HG02571 (cell line): ENCODE measurements around the gene ACTG1.

Experiments used
- ATAC-seq: cut with Tn5 transposase; IDR thresholded peaks from one replicate; pipeline ENCODE4 v1.9.1; 2021; ENCODE audit warnings: mild to moderate bottlenecking, moderate library complexity; ENCODE audit not compliant: unreplicated experiment

Gene ACTG1

DNA sequence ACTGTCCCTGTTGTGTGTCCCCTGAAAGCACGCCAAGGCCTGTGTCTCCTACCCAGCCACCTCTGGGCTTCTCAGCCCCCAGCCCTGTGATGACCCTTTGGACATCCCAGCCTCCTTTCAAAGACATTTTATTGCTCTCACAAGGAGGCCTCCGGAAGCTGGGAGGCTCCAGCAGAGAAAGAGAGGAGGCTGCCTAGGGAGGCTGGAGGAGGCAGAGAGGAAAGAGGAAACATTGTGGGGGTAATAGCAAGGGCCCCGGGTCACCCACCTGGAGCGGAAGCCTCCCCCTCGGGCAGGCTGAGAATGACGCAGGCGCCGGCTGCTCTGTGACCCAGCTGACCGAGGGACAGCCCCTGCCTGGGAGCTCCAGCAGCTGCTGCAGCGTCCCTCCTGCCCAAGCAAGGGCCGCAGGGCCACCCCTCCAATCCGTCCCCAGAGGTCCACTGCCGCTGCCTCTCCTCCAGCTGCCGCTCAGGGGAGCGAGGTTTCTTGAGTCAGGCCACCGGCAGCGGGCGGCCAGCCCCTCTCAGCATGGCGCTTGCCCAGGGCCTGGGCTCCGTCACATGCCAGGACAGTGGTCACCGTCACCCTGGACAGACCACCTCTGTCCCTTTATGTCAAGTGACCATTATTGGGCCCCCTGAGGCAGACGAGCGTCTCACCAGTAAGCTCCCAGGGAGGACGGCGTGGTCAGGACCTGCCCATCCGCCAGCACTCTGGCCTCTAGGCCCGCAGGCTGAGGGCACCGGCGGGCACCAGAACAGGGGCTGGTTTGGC, 29.3 kb downstream of the ACTG1 start:
- no peak for ATAC-seq

DNA sequence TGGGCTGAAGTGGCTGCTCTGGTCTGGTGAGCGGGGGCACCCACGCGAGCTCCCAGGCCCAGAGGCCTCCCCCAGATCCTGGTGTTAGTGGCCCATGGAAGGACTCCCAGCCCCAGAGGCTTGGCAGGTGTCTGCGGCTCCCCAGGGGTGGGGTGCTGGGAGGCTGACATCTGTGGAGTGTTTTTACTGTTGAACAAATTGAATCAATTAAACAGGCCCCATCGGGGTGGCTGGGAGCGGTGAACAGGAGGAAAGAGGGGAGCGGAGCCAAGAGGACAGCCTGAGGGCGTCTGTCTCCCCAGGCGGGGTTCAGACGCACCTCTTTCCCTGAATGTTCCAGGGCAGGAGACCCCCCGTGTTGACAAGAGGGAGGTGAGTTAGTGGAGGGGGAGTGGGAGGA, 29.9 kb downstream of the ACTG1 start:
- ATAC-seq = no peak

DNA sequence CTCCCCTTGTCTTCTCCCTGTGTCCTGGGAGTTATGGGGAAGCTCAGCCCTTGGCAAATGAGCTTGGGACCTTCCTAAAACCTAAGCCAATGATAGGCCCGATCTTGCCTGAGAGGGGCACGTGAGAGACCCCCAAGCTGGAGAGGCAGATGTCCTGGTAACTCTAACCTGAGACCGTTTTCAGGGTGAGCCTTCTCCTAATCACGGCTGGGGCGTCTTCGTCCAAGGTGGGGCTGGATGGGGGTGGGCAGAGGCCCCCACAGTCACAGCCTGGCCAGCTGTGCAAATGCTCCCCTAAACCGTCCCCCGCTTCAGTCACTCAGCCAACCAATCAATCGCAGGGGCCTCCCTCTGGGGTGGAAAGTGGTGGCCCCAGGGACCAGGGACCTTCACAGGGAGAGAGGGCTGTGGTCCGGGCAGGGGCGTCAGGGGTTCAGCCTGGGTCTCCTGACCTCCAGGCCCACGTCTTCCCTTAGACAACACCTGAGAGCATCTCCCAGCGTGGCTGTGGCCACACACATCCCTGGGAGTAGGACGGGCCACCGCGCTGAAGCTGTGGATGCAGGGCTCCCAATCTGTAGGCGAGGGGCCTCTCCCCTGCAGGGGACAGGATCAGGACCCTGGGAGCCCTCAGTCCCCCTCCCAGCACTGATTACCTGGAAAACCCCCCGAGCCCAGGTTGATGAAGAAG, 30.6 kb downstream of the ACTG1 start:
- ATAC-seq = no peak

DNA sequence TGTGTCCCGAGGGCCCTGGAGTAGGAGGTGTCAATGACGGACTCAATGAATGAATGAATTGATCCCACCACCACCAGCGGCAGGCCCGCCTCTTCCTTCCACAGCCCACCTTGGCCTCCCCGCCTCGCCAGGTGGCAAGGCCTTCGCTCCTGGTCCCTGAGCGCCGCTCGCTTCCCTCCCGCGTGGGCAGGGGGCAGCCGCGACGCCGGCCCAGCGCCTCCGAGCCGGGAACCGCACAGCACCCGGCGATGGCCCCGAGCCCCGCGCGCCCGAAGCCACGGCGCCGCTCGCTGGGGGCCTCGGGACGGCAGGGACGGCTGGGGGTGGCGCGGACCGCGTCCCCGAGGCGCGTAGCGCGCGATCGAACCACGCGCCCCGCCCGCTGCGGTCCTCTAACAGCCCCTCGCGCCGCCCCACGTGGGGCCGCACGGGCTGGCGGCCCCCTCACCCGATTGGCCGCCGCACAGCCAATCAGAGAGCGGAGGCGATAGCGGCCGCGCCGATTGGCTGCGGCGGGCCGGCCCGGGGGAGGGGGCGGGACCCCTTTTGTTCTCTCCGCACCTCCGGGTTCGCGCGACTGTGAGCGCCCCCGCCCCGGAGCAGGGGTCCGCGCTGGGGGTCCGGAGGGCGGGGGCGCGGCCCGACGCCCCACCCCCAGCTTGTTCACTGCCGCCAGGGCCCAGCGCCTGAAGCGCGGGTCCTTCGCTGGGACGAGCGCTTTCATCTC, 31.4 kb downstream of the ACTG1 start:
- ATAC-seq = no peak

DNA sequence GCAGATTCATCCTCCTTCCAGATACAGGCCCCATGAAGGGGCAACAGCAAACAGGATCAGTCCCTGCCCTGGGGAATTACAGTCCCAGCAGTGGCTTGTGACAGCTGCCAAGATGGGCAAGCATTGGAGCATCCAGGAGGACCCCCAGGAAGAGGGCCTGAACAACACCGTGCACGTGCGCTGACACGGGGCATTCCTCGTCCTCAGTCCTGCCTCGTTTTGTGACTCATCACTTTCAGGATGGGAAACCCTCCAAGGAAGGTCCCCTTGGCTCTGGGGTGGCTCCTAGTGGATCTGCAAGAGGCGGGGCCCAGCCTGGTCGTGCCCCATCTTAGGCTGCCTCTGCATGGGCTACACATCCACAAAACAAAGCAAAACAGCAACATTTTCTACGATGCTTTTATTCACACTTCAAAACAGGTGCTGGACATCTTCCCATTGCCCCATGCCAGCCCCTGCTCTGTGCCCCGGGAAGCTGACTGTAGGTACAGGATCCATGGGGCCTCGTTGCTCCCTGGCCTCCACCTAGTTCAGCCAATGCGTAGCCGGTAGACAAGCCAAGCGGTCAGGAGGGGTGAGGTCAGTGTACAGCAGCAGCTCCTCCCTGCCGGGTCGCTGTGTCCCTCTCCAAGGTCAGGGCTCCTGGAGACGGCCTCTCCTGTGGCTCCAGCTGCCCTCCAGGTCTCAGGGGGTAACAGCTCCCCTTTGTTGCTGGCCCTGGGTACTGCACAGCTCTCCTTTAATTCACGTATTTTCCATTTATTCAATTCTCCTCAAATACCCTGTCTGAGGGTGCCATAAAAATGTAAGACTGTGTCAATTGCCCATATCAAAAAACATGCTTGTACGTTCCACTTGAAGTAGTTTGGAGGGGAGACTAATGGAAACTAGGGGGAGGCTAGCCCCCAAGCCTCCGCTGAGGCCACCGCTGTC, 32.2 kb downstream of the ACTG1 start:
- ATAC-seq = no peak

DNA sequence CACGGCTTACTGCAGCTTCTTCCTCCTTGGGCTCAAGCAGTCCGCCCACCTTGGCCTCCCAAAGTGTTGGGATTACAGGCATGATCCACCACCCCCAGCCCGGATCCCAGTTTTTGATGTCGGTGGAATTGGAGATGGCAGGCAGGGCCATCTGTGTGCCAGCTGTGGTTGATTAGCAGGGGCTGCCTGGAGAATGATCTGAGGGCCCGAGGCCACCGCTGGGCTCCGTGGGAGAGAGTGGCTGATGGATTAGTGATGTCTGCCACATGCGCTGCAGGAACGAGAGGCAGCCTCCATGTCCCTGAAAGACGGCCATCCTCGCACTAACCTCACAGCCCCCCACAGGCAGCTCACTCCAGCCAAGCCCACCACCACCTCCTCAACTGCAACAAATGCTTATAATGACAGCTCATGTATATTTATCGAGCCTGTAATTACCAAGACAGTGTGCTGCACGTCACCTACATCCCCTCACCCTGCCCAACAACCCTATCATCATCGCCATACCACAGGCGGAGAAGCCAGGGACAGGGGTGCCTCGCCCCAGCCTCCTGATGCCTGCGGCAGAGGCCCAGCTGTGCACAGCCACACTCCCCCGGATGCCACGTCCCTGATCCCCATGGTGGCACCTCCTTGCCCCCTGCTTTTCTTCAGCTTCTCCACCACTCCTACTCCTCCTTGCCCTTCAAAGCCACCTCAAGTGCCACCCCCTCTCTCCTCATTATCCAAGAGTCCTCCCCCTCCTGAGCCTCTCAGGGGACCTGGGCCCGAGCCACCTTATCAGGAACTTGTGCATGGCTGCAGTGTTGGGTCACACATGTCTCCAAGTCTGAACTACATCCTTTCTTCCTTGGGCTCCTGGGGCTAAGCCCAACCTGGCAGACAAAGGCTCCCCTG, 33.2 kb downstream of the ACTG1 start:
- ATAC-seq = no peak

DNA sequence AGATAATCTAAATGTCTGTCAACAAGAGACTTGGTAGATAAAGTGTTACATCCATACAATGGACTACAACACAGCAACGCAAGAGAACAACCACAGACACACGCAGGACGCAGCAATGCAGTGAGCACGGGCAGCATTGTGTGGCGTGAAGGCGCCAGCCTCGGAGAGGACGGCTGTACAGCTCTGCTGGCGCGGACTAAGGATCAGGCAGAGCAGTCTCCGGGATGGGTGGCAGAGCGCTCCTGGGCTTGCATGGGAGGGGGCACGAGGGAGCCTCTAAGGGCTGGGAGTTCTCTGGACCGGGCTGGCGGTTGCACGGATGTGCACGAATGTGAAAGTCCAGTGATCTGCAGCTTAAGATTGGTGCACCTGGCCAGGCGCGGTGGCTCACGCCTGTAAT, 34.5 kb downstream of the ACTG1 start:
- ATAC-seq = no peak

DNA sequence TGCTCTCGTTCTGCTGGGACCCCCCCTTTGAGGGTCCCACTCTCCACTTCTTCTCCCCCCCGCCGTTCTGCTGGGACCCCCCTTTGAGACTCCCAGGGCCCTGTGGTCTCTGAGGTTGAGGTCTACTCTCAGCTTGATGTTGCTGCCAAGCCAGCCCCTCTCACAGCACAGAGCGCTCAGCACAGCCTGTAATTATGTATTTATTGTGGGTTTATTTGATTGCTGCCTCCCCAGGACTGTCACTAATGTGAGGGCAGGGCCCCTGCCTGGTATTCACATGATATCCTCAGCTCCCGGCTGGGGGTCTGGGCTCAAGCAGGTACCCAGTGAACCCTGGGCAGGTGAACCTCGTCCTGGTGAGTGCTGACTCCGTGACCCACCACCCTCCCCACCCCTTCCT, 35.4 kb downstream of the ACTG1 start:
- ATAC-seq = no peak

DNA sequence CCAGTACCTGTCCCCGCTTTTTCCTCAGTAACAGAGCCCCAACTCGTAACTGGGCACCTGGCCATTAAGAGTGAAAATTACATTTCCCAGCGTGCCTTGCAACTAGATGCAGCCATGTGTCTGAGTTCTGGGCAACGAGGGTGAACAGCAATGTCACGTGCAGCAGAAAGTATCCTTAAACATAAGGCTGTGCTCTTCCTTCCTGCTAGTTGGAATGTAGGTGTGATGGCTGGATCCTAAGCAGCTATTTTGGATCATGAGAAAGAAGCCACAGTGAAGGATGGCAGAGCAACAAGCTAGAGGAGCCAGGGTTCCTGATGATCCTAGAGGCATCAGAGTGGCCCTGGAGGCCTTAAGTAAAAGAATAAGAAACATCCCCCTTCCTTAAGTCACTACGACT, 36.0 kb downstream of the ACTG1 start:
- ATAC-seq = no peak

DNA sequence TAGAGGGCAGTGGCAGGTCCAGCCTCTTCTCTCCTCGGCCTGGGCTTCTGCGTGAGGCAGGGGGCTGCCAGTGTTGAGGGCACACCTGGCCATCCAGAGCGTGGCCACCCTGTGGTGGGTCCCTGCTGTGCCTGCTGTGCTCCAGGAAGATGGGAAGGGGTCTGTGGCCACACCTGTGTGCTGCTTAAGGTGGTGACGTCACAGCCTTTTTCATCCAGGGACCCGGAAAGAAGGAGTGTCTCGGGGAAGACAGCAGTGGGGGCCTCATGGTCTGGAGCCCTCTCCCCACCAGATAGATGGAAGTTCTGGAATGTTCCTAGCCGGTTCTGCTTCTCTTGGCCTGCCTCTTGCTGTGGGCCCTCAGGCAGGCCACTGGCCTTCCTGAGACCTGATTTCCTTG, 36.5 kb downstream of the ACTG1 start:
- ATAC-seq = no peak

DNA sequence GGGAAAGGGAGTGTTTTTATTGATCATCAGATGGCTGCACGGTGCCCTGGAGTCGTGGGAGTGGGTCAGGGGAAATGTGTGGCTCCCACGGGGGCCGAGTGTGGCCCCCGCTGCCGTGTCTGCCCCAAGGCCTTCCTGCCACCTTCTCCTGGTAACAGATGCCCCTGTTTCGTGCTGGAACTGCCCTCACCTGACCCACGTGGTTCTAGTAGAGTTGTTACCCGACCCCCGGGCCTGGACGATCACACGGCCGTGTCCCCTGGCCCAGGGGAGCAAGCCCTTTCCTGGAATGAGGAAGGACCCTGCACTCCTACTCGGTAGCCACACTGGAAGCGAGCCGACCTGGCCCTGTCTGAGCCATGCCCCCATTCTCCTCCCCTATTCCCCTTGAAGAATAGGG, 37.6 kb downstream of the ACTG1 start:
- ATAC-seq = no peak

DNA sequence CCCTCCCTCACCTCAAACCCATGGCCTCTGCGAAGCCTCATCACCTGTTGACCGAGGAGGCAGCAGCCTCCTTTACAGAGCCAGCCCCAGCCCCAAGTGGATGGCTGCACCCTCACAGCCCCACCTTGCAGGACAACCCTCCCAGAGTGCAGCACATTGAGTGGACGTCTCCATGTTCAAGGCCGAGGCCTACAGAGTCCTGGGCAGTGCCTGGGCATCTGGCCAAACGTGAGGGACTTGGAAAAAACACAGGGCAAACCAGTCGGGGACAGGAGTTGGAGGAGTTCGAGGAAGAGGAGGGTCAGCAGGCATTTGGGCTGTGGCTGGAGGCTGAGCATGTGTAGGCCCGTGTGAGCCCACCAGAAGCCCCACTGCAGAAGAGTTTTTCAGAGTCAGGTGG, 39.6 kb downstream of the ACTG1 start:
- no peak for ATAC-seq

DNA sequence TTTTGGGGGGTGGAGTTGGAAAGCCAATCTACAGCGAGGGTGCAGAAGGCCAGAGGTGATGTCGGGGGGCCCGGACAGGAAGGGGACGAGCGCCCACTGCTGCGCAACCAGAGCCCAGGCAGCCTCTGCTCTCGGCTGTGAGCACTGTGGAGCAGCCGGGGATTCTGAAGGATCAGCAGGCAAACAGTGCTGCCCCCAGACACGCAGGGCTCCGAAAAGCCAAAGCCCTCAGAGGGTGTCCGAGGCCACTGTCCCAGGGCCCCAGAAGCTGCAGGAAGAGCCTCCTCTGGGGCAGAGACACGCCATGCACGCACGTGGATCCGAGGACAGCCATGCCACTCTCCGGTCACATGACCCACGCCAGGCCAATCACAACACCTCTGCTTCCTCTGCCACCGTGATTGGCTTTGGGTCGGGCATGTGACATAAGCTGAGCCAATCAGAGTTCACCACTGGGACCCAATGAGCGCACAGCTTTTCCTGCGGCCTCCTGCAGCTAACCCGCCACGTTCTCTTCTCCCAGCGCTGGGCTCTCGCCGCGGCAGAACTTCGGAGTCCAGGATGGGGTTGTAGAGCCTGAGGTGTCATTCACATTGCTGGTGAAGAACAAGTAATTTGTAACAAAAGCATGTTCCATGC, 40.7 kb downstream of the ACTG1 start:
- no peak for ATAC-seq

DNA sequence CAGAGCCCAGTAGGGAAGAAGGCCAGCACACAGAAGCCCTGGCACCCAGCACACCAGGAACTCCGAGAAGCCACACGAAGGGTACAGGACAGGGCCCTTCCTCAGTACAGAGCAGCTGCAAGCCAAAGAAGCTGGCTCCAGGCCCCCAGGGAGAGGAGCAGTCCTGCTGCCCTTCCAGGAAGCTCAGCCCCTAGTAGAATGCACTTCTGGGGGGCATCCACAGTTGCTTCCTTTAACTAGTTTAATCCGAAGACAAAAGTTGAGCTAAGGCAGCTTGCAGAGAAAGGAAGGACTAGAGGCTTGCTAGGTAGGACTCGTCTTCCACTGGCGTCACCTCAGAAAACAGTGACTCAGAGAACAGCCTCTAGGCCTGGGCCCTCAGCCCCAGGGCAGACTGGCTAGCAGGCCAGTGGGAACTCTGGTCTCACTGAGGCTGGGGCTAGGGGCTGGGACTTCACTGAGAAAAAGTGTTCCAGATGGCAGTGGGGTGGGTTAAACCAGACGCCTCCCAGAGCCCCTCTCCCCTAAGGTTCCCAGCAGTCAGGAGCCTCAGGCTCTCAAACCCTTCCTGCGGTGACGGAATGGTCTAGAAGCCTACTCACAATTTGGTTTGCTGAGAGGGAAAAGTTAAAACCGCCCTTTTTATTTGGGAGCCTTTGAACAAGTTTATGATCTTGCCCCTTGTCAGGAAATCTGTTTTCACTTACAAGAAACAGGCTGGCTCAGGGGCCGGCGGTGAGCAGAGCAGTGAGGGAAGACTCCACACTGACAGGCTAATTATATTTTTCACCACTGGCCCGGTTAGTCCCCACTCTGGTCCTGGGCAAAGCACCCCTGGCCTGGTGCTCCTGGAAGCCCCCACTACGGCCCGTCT, 41.4 kb downstream of the ACTG1 start:
- no peak for ATAC-seq

DNA sequence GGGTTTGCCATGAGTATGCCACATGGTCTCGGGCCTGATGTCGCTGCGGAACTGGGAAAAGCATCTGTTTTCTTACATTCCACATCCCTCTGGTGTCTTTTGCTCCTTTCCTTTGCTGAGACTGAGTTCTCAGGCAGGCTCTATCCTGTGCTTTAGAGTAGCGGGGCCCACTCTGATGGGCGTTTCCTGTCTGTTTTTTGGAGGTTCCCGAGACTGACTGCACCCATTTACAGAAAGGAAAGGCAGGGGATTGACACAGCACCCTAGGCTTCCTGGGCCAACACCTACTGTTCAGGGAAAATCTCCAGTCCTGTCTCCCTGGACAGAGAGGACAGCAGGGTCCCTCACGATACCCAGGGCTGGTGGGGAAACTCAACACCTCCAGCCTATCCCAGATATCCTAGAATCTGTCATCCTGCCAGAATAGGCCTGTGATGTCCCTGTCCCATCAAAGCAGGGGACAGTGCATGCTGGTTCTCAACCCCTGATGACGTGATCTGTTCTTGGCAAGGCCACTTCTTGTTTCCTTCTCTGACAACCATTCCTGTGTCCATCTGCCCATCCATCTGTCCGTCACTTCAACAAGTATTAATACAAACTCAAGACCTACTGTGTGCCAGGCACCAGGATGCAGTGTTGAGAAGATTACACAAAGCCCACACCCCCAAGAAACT, 42.2 kb downstream of the ACTG1 start:
- ATAC-seq = no peak

DNA sequence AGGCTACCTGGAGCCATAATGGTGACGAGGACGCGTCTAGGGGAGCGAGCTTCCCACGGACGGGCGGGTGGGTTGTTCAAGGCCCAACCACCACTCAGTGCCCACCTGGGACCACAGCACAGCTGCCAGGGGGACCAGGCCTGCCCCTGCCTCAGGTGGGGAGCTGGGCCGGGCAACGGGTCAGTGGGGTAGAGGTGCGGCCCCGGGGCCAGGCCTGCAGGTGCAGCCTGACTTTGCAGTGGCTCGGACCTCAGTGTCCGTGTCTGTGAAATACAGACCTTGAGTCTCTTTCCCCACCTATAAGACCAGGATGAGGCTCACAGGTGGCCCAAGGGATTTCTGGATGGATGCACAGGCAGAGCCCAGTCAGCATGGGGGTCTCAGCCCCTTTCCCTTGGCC, 43.3 kb downstream of the ACTG1 start:
- ATAC-seq = no peak

DNA sequence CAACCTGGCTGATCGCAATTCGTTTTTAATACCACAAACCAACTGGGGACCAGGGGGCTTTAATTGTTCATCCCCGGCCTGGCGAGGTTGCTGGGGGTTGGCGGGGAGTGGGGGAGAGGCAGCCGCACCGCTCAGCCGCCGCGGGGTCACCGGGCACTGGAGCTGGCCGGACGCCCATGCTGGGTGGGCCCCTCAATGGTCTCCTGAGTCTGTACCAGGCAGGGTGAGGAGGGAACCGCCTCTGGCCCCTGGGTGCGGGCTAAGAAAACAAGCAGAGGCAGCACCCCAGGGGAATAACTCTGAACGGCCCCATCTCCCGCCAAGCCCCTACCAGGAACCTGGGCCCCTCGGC, 43.9 kb downstream of the ACTG1 start:
- no peak for ATAC-seq
